Measurements from ENCODE around the gene OR51A2.

Gene OR51A2

GRCh38 chr11:4960877-4961276 lies 5.4 kb upstream of the OR51A2 start:
- Histone ChIP-seq H3K27me3 (ENCODE audit: insufficient read depth, poor library complexity, severe bottlenecking) (no peaks in the 10 kb centered on the region), H3K4me3 (replicated peaks; ENCODE audit: insufficient read depth, low read length) (no peak overlapping the region), H3K27ac (replicated peaks) (no peak overlapping the region)
- DNase-seq (ENCODE audit: low read depth in 1 of 2, low spot score in 1 of 2) = no peak
- TF ChIP-seq POLR2AphosphoS5 (IDR thresholded peaks at IDR 0.05; ENCODE audit: low read depth) = no peak
- no peak for TF ChIP-seq REST (IDR thresholded peaks at IDR 0.05; ENCODE audit: insufficient replicate concordance, low read depth)
- TF ChIP-seq SPI1 (IDR thresholded peaks at IDR 0.05; ENCODE audit: borderline replicate concordance, low read depth) = no peak
- no peak for TF ChIP-seq GABPA (IDR thresholded peaks at IDR 0.05; ENCODE audit: low read depth)
- TF ChIP-seq CTCF (IDR thresholded peaks at IDR 0.05; ENCODE audit: insufficient read depth, low read length) = no peak

GRCh38 chr11:4957396-4957795 lies 1.9 kb upstream of the OR51A2 start:
- Histone ChIP-seq H3K4me3 (replicated peaks; ENCODE audit: insufficient read depth, low read length) (no peak overlapping the region), H3K27me3 (ENCODE audit: insufficient read depth, poor library complexity, severe bottlenecking) (no peaks in the 10 kb centered on the region), H3K27ac (replicated peaks) (no peak overlapping the region)
- DNase-seq (ENCODE audit: low read depth in 1 of 2, low spot score in 1 of 2) = no peak
- TF ChIP-seq POLR2AphosphoS5 (IDR thresholded peaks at IDR 0.05; ENCODE audit: low read depth) (no peak), GABPA (IDR thresholded peaks at IDR 0.05; ENCODE audit: low read depth) (no peak), REST (IDR thresholded peaks at IDR 0.05; ENCODE audit: insufficient replicate concordance, low read depth) (no peak), CTCF (IDR thresholded peaks at IDR 0.05; ENCODE audit: insufficient read depth, low read length) (no peak), SPI1 (IDR thresholded peaks at IDR 0.05; ENCODE audit: borderline replicate concordance, low read depth) (no peak)

- no peak within 1 kb of the TSS for H3K27ac ChIP-seq (replicated peaks)
- TF ChIP-seq GABPA (IDR thresholded peaks at IDR 0.05; ENCODE audit: low read depth) (no peak), REST (IDR thresholded peaks at IDR 0.05; ENCODE audit: insufficient replicate concordance, low read depth) (no peak), POLR2AphosphoS5 (IDR thresholded peaks at IDR 0.05; ENCODE audit: low read depth) (no peak), CTCF (IDR thresholded peaks at IDR 0.05; ENCODE audit: insufficient read depth, low read length) (no peak), SPI1 (IDR thresholded peaks at IDR 0.05; ENCODE audit: borderline replicate concordance, low read depth) (no peak)
- DNase-seq (ENCODE audit: low read depth in 1 of 2, low spot score in 1 of 2) = no peak
- no peaks in the 10 kb centered on the region for H3K27me3 ChIP-seq (ENCODE audit: insufficient read depth, poor library complexity, severe bottlenecking)
- H3K4me3 ChIP-seq (replicated peaks; ENCODE audit: insufficient read depth, low read length) = no peak within 1 kb of the TSS
Observed at GRCh38 chr11:4947505-4947904, 8.0 kb downstream of the OR51A2 start, which contains the start of gene OR51A4. Gene OR51A4, minus strand, starts transcription at chr11:4947605. Its CDS starts 505 bp downstream, at chr11:4947100.

All from HL-60 (cell line).